HepG2 (cell line): Measurements from ENCODE around the gene NUDT15. TPM values are rescaled to one million over a fixed set of nuclear protein-coding genes. Genes with fewer than 3 reads are reported as not detected.

Experiments
- DR1 ChIP-seq: sonication (generic); formaldehyde crosslinking; IDR thresholded peaks from 2 replicates; pipeline ENCODE4 v1.8.0; 2021; ENCODE audit warnings: mild to moderate bottlenecking, missing genetic modification reagents, inconsistent platforms
- ELF3 ChIP-seq: IDR thresholded peaks from 2 replicates; pipeline ENCODE4 v1.6.1; 2016; ENCODE audit warnings: missing genetic modification reagents, missing compliant biosample characterization
- KAT7 ChIP-seq: IDR thresholded peaks from 2 replicates; pipeline ENCODE4 v1.6.1; 2018; ENCODE audit warnings: borderline replicate concordance, missing compliant biosample characterization
- MED1 ChIP-seq: sonication (generic); formaldehyde crosslinking; IDR thresholded peaks from 2 replicates; pipeline ENCODE4 v1.4.0; 2020; ENCODE audit warnings: missing genetic modification reagents
- MEIS1 ChIP-seq: sonication (generic); formaldehyde crosslinking; IDR thresholded peaks from 2 replicates; pipeline ENCODE4 v1.9.0; 2021; ENCODE audit warnings: mild to moderate bottlenecking, missing genetic modification reagents, moderate library complexity, borderline replicate concordance
- PLRG1 ChIP-seq: fragments of 450-650 bp; conservative IDR thresholded peaks from 2 replicates; pipeline ENCODE4 v1.6.1; 2016
- RCOR2 ChIP-seq: IDR thresholded peaks from 2 replicates; pipeline ENCODE4 v1.6.1; 2016; ENCODE audit warnings: missing biosample characterization, missing genetic modification reagents
- RXRA ChIP-seq: sonication (generic); formaldehyde crosslinking; IDR thresholded peaks from 2 replicates; pipeline ENCODE4 v1.5.1; 2020; ENCODE audit warnings: missing genetic modification reagents
- ZFP1 ChIP-seq: IDR thresholded peaks from 2 replicates; pipeline ENCODE4 v1.6.1; 2016
- ZNF333 ChIP-seq: sonication (generic); formaldehyde crosslinking; IDR thresholded peaks from 2 replicates; pipeline ENCODE4 v1.4.0; 2020; ENCODE audit warnings: mild to moderate bottlenecking, missing genetic modification reagents, borderline replicate concordance
- ZNF446 ChIP-seq: sonication (generic); formaldehyde crosslinking; IDR thresholded peaks from 2 replicates; pipeline ENCODE4 v1.5.0; 2020; ENCODE audit warnings: mild to moderate bottlenecking, missing genetic modification reagents
- ZNF747 ChIP-seq: sonication (generic); formaldehyde crosslinking; IDR thresholded peaks from 2 replicates; pipeline ENCODE4 v1.8.1; 2023; ENCODE audit warnings: missing genetic modification reagents, mild to moderate bottlenecking, borderline replicate concordance
- ZNF772 ChIP-seq: sonication (generic); formaldehyde crosslinking; IDR thresholded peaks from 2 replicates; pipeline ENCODE4 v1.5.0; 2020; ENCODE audit warnings: mild to moderate bottlenecking, missing genetic modification reagents
- ZNF879 ChIP-seq: sonication (generic); formaldehyde crosslinking; IDR thresholded peaks from 2 replicates; pipeline ENCODE4 v1.8.1; 2023; ENCODE audit warnings: missing genetic modification reagents
- polyA plus RNA-seq, 8 experiments: library from polyadenylated mRNA; depleted of rRNA in 3 of 8; stranded (reverse) in 7 of 8; unstranded in 1 of 8; fragments of >200 nt; fragmentation: Illumina TruSeq in 4 of 8; extraction: Trizol in 4 of 8; gene quantifications; 2 replicates each; pipeline versions ENCODE4 v1.2.1 to v1.2.3, GENCODE V29; 2011 to 2016; ENCODE audit warnings: low read depth in 4 of 8, missing spikeins in 1 of 8, mixed read lengths in 1 of 8; ENCODE audit not compliant: insufficient read depth in 1 of 8
- total RNA-seq, 5 experiments: library from RNA; depleted of rRNA; stranded (reverse); fragments of >200 nt; fragmentation: Illumina TruSeq; extraction: Trizol; gene quantifications; 2 replicates each; pipeline ENCODE4 v1.2.3, GENCODE V29; 2016; ENCODE audit warnings: low read depth in 1 of 5
- TF ChIP-seq, protein P1 (sequence below): IDR thresholded peaks from 2 replicates; pipeline ENCODE4 v1.6.1; 2016; ENCODE audit warnings: missing compliant biosample characterization, missing genetic modification reagents, borderline replicate concordance
- TF ChIP-seq, protein P2 (sequence below): sonication (generic); formaldehyde crosslinking; IDR thresholded peaks from 2 replicates; pipeline ENCODE4 v1.4.0; 2020; ENCODE audit warnings: missing genetic modification reagents
- TF ChIP-seq, protein P3 (sequence below): sonication (generic); formaldehyde crosslinking; IDR thresholded peaks from 2 replicates; pipeline ENCODE4 v1.5.1; 2020; ENCODE audit warnings: missing genetic modification reagents, mild to moderate bottlenecking, borderline replicate concordance
- TF ChIP-seq, protein P4 (sequence below), 2 experiments: sonication (generic) in 1 of 2; formaldehyde crosslinking in 1 of 2; IDR thresholded peaks; 2 replicates each; pipeline versions ENCODE4 v1.4.0 to v1.6.1; 2018 to 2020; ENCODE audit warnings: missing genetic modification reagents in 2 of 2, borderline replicate concordance in 1 of 2, low read depth in 1 of 2, mild to moderate bottlenecking in 1 of 2, missing biosample characterization in 1 of 2
- TF ChIP-seq, protein P5 (sequence below): sonication (generic); formaldehyde crosslinking; IDR thresholded peaks from 2 replicates; pipeline ENCODE4 v1.5.0; 2020; ENCODE audit warnings: mild to moderate bottlenecking, missing genetic modification reagents

The NUDT15 gene
- total and polyA plus RNA-seq, 2 of the 13 experiments (the other 11 are each of a cell fraction or from before 2014, with no cell fraction given): 21.3 to 47.3 TPM

DNA sequence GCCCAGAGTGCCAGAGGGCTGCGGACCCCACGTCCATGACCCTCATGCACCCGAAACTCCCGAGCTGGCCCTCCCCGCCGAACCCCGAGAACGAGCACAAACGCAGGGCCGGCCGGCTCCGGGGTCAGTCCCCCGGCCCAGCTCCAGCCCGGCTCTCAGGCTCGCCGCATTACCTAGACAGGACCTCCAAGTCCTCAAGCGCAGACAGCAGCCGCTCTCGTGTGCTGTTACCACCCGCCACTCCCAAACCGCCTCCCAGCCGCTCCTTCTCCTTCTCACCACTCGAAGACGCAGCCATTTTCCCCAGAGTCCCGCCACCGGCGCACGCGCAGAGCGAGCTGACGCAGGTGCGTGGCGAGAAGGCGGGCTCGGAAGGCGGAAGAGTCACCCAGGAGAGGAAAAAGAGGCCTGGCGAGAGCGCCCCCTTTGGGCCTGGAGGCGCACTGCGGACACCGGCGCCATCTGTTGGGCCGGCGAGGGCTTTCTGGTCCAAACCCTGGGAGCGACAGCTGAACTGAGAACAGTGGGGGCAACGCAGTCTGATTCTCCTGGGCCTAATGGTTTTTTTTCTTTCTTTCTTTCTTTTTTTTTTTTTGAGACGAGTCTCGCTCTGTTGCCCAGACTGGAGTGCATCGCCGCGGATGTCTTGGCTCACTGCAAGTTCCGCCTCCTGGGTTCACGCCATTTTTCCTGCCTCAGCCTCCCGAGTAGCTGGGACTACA, 57.4 kb downstream of the NUDT15 start, which contains the start of gene MED4 (continued):
- peak; percentile 95 for TF ChIP-seq ELF3 (CRISPR knock-in tag)
- TF ChIP-seq MED1 (CRISPR knock-in tag): peak; percentile 74
- TF ChIP-seq KAT7 (CRISPR knock-in tag): peak; percentile 80; the same call in 1 of the 2 replicates
- TF ChIP-seq, protein P1, sequence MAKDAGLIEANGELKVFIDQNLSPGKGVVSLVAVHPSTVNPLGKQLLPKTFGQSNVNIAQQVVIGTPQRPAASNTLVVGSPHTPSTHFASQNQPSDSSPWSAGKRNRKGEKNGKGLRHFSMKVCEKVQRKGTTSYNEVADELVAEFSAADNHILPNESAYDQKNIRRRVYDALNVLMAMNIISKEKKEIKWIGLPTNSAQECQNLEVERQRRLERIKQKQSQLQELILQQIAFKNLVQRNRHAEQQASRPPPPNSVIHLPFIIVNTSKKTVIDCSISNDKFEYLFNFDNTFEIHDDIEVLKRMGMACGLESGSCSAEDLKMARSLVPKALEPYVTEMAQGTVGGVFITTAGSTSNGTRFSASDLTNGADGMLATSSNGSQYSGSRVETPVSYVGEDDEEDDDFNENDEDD: peak; percentile 96
- peak; percentile 34; the same call in 1 of the 2 replicates for TF ChIP-seq ZFP1
- 0 out of 2 replicates have a peak, but pooled peaks have one; percentile 38 for TF ChIP-seq MEIS1
- TF ChIP-seq, protein P2, sequence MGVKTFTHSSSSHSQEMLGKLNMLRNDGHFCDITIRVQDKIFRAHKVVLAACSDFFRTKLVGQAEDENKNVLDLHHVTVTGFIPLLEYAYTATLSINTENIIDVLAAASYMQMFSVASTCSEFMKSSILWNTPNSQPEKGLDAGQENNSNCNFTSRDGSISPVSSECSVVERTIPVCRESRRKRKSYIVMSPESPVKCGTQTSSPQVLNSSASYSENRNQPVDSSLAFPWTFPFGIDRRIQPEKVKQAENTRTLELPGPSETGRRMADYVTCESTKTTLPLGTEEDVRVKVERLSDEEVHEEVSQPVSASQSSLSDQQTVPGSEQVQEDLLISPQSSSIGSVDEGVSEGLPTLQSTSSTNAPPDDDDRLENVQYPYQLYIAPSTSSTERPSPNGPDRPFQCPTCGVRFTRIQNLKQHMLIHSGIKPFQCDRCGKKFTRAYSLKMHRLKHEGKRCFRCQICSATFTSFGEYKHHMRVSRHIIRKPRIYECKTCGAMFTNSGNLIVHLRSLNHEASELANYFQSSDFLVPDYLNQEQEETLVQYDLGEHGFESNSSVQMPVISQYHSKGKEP (CRISPR knock-in tag): peak; percentile 51; the same call in 1 of the 2 replicates
- peak; percentile 55 for TF ChIP-seq DR1 (CRISPR knock-in tag)
- TF ChIP-seq ZNF879 (CRISPR knock-in tag): 0 out of 2 replicates have a peak, but pooled peaks have one; percentile 63
- TF ChIP-seq, protein P3, sequence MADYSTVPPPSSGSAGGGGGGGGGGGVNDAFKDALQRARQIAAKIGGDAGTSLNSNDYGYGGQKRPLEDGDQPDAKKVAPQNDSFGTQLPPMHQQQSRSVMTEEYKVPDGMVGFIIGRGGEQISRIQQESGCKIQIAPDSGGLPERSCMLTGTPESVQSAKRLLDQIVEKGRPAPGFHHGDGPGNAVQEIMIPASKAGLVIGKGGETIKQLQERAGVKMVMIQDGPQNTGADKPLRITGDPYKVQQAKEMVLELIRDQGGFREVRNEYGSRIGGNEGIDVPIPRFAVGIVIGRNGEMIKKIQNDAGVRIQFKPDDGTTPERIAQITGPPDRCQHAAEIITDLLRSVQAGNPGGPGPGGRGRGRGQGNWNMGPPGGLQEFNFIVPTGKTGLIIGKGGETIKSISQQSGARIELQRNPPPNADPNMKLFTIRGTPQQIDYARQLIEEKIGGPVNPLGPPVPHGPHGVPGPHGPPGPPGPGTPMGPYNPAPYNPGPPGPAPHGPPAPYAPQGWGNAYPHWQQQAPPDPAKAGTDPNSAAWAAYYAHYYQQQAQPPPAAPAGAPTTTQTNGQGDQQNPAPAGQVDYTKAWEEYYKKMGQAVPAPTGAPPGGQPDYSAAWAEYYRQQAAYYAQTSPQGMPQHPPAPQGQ: no peak
- TF ChIP-seq ZNF747 (CRISPR knock-in tag): peak; percentile 81; the same call in 1 of the 2 replicates
- TF ChIP-seq, protein P4, sequence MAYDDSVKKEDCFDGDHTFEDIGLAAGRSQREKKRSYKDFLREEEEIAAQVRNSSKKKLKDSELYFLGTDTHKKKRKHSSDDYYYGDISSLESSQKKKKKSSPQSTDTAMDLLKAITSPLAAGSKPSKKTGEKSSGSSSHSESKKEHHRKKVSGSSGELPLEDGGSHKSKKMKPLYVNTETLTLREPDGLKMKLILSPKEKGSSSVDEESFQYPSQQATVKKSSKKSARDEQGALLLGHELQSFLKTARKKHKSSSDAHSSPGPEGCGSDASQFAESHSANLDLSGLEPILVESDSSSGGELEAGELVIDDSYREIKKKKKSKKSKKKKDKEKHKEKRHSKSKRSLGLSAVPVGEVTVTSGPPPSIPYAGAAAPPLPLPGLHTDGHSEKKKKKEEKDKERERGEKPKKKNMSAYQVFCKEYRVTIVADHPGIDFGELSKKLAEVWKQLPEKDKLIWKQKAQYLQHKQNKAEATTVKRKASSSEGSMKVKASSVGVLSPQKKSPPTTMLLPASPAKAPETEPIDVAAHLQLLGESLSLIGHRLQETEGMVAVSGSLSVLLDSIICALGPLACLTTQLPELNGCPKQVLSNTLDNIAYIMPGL (CRISPR knock-in tag; IDR thresholded peaks at IDR 0.05; ENCODE audit: borderline replicate concordance in 1 of 2, low read depth in 1 of 2): peak; percentile 94 to 98
- peak; percentile 47 for TF ChIP-seq RCOR2 (CRISPR knock-in tag)
- peak; percentile 57; the same call in 1 of the 2 replicates for TF ChIP-seq ZNF333 (CRISPR knock-in tag)
- TF ChIP-seq, protein P5, sequence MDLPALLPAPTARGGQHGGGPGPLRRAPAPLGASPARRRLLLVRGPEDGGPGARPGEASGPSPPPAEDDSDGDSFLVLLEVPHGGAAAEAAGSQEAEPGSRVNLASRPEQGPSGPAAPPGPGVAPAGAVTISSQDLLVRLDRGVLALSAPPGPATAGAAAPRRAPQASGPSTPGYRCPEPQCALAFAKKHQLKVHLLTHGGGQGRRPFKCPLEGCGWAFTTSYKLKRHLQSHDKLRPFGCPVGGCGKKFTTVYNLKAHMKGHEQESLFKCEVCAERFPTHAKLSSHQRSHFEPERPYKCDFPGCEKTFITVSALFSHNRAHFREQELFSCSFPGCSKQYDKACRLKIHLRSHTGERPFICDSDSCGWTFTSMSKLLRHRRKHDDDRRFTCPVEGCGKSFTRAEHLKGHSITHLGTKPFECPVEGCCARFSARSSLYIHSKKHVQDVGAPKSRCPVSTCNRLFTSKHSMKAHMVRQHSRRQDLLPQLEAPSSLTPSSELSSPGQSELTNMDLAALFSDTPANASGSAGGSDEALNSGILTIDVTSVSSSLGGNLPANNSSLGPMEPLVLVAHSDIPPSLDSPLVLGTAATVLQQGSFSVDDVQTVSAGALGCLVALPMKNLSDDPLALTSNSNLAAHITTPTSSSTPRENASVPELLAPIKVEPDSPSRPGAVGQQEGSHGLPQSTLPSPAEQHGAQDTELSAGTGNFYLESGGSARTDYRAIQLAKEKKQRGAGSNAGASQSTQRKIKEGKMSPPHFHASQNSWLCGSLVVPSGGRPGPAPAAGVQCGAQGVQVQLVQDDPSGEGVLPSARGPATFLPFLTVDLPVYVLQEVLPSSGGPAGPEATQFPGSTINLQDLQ (CRISPR knock-in tag): no peak
- no peak for TF ChIP-seq PLRG1
- no peak for TF ChIP-seq ZNF446 (CRISPR knock-in tag)
- peak; percentile 88 for TF ChIP-seq ZNF772 (CRISPR knock-in tag)
- peak; percentile 79 for TF ChIP-seq RXRA (CRISPR knock-in tag)
